AG10803 (cell line): Measurements from ENCODE around the gene RLF.
"Not testable (repeated sequence)": the region's sequence is repeated elsewhere in the genome, so short reads cannot be mapped to it uniquely, and the experiment has no call there.

ENCODE experiments used
- DNase-seq: peaks from one replicate; pipeline ENCODE4 v3.0.0; 2010; ENCODE audit warnings: low read depth
- H3K4me3 ChIP-seq: 2 replicates; pipeline ENCODE4 v1.5.1; 2011; ENCODE audit warnings: mild to moderate bottlenecking, low read length, control low read depth
- TF ChIP-seq, protein P1 (sequence below): conservative IDR thresholded peaks from 2 replicates; pipeline ENCODE4 v1.5.1; 2011; ENCODE audit warnings: mild to moderate bottlenecking, low read length, control low read depth, inconsistent platforms

RLF gene

GRCh38 chr1:40174788-40175187 is 13.6 kb downstream of the RLF start:
- TF ChIP-seq, protein P1, sequence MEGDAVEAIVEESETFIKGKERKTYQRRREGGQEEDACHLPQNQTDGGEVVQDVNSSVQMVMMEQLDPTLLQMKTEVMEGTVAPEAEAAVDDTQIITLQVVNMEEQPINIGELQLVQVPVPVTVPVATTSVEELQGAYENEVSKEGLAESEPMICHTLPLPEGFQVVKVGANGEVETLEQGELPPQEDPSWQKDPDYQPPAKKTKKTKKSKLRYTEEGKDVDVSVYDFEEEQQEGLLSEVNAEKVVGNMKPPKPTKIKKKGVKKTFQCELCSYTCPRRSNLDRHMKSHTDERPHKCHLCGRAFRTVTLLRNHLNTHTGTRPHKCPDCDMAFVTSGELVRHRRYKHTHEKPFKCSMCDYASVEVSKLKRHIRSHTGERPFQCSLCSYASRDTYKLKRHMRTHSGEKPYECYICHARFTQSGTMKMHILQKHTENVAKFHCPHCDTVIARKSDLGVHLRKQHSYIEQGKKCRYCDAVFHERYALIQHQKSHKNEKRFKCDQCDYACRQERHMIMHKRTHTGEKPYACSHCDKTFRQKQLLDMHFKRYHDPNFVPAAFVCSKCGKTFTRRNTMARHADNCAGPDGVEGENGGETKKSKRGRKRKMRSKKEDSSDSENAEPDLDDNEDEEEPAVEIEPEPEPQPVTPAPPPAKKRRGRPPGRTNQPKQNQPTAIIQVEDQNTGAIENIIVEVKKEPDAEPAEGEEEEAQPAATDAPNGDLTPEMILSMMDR: no peak
- no peak overlapping the region for H3K4me3 ChIP-seq
- no peak for DNase-seq

DNA sequence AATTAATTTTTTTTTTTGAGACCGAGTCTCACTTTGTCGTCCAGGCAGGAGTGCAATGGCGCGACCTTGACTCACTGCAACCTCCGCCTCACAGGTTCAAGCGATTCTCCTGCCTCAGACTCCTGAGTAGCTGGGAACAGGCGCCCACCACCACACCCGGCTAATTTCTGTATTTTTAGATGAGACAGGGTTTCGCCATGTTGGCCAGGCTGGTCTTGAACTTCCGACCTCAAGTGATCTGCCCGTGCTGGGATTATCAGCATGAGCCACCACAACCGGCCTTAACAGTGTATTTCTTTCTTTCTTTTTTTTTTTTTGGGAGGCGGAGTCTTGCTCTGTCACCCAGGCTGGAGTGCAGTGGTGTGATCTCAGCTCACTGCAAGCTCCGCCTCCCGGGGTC is 15.8 kb downstream of the RLF start:
- not testable (repeated sequence) for DNase-seq, H3K4me3 ChIP-seq

DNA sequence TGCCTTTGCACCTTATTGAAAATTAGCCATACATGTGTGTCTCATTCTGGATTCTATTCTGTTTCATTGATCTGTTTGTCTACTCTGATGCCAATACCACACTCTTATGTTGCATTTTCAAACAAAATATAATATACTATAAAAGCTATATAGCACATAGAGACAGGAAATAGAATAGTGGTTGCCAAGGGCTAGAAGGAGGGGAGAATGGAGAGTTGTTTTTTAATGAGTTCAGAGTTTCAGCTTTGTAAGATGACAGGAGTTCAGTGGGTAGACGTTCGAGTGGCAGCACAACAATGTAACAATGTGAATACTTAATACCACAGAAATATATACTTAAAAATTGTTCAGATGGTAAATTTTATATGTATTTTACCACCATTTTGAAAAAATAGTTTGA is 17.0 kb downstream of the RLF start:
- DNase-seq: no peak

GRCh38 chr1:40179496-40180089 is 18.4 kb downstream of the RLF start:
- TF ChIP-seq, protein P1: no peak
- no peak for DNase-seq
- no peak overlapping the region for H3K4me3 ChIP-seq

More for the DNA sequence above, 17.0 kb downstream of the RLF start:
- no peak overlapping the region for H3K4me3 ChIP-seq
- TF ChIP-seq, protein P1: no peak

- H3K4me3 ChIP-seq: no peak overlapping the region
- TF ChIP-seq, protein P1: peak; percentile 39
- peak; percentile 25 for DNase-seq
These were observed 22.0 kb downstream of the RLF start for GRCh38 chr1:40183055-40183710.

DNA sequence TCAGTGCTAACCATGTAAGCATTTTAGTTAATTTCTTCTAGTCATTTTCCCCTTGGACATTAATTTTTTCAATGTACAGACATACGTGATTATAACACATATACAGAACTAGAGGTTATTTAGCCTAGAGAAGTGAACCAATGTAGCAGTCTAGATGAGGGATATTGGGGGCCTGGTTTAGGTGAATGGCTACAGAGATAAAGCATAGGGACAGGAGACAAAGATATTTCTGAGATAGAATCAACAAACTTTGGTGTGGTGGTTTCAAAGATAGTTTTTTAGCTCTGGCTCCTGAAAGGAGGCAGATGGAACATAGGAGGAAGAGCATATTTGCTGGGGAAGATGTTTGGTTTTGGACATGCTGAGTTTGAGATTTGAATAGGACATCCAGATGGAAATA is 23.0 kb downstream of the RLF start:
- no peak overlapping the region for H3K4me3 ChIP-seq
- no peak for DNase-seq
- TF ChIP-seq, protein P1: no peak

DNA sequence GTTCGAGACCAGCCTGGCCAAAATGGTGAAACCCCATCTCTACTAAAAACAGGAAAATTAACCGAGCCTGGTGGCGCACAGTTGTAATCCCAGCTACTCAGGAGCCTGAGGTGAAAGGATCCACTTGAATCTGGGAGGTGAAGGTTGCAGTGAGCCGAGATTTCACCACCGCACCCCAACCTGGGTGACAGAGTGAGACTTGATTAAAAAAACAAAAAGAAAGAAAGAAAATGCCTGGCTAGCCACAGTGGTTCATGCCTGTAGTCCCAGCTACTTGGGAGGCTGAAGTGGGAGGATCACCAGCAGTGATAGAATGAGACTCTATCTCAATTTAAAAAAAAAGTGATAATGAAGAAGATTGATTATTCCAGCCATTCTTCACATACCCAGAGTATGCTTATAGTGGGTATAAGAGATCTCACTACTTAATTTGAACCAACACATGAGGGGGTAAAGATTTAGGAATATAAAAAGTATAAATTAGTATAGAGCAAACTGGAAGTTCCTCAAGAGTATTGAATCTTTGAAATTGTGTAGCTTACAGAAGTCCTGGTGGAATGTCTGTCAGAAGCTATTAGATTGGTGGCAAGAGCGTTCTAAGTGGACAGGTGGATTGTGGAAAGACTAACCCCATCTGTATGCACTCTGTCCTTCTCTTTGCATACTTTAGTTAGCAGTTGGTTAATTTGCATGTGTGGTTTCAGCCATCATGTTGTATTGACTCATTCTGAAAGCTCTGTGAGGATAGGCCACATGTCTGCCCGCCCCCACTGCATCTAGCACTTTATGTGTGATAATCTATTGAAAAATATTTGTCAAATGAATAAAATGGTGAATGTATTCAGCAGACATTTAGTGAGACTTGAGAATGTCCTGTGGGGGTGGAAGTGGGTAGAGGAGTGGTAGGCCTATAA is 25.0 kb downstream of the RLF start:
- TF ChIP-seq, protein P1: no peak

More for the DNA sequence above, 25.0 kb downstream of the RLF start:
- DNase-seq: peak; percentile 63
- no peak overlapping the region for H3K4me3 ChIP-seq
